Skeletal muscle cell (primary cell): ENCODE data around the gene FGF19.
"Not testable (repeated sequence)": the region's sequence is repeated elsewhere in the genome, so short reads cannot be mapped to it uniquely, and the experiment has no call there.

Experiments
- DNase-seq: peaks from one replicate; pipeline ENCODE4 v3.0.0-alpha.2; 2010; ENCODE audit warnings: low read depth
- H3K4me3 ChIP-seq: 2 replicates; pipeline ENCODE4 v1.5.1; 2011; ENCODE audit warnings: low read depth, mild to moderate bottlenecking, control low read depth, low read length, moderate library complexity

Gene FGF19

DNA sequence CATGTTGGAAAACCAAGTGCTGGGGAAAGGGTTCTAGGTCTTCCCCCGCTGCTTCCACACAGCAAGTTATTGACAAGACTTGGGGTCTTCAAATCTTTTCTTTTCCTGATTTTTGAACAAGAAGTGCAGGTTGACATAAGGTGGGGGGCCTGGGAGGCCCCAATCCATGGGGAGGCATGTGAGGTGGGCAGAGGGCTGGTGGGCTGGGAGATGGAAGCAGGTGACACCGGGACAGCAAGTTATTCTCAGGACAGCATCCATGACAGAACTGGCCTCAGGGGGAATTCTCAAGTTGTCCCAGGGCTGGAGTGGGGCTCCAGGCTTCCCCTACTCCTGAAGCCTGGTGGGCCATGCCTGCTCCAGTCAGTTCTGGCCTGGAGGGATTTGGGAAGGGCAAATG, 5.5 kb downstream of the FGF19 start:
- no peak for DNase-seq
- H3K4me3 ChIP-seq: no peak overlapping the region

DNA sequence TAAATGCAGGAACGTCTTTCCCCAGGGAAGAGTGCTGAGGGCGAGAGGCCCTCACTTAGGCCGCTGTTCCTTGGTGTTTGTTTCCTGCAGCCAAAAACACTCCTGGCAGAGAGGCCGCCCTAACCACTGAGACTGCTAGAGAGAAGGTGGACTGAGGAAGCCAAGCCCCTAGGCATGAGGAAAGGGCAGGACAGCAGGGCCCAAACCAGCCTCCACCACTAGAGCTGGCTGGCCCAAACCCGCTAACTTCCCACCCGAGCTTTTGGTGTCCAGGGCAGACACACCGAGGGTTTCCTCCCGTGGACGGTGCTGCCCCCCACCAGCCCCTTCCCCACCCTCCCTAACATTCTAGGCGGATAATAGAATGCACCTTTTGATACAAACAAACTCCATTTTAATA, 6.0 kb downstream of the FGF19 start:
- no peak for DNase-seq
- no peak overlapping the region for H3K4me3 ChIP-seq

DNA sequence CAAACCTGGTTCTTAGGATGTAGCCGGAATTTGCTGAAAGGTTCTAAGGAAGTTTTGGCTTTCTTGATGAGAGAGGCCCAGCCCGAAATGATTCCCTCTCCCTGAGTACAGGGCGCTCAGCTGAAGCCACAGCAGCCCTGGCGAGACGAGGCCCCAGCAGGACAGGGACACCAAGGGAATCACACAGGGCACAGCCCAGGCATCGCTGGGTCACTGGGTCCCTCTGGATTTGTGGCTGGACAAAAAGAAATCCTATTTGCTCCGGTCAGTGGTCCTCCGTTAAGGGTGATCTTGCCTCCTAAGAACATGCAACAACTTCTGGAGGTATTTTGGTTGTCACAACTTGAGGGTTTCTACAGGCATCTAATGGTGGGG, 6.4 kb downstream of the FGF19 start:
- no peak for DNase-seq

DNA sequence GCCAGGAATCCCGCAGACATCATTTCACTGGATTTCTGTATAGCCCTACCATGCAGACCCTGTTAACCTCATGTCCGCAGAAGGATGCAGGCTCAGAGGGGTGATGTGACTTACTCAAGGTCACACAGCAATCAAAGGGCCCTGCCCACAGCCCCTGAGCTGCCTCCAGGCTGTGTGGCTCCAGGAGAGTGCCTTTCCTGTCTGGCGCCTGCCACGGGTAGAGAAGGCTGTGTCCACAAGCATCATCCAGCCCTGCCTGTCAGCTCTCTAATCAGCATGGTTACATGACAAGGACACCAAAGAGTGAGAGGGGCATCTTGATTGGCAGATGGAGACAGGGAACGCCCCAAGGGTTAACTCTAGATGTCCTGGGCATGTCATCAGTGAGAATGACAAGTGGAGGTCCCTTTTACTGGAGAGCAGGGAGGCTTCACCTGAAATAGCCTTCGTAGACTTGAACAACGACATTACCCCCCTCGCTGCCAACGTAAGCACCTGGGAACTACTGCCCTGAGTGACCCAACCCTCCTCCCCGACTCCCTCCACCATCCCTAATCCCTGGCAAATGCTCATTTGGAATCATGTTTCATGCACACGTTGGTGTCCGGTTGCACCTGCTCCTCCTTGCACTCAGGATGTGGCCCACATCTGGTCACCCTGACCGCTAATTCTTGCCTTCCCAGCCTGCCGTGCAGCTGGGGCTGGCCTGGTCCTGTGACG, 6.9 kb downstream of the FGF19 start:
- no peak overlapping the region for H3K4me3 ChIP-seq
- no peak for DNase-seq

More for the DNA sequence above, 6.4 kb downstream of the FGF19 start:
- no peak overlapping the region for H3K4me3 ChIP-seq

DNA sequence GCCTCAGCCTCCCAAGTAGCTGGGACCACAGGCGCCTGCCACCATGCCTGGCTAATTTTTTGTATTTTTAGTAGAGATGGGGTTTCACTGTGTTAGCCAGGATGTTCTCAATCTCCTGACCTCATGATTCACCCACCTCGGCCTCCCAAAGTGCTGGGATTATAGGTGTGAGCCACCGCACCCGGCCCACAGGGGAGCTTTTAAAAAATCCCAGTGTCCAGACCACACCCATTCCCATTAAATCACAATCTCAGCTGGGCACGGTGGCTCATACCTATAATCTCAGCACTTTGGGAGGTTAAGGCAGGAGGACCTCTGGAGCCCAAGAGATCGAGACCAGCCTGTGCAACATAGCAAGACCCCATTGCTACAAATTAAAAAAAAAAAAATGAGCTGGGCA, 7.8 kb downstream of the FGF19 start:
- not testable (repeated sequence) for DNase-seq, H3K4me3 ChIP-seq

DNA sequence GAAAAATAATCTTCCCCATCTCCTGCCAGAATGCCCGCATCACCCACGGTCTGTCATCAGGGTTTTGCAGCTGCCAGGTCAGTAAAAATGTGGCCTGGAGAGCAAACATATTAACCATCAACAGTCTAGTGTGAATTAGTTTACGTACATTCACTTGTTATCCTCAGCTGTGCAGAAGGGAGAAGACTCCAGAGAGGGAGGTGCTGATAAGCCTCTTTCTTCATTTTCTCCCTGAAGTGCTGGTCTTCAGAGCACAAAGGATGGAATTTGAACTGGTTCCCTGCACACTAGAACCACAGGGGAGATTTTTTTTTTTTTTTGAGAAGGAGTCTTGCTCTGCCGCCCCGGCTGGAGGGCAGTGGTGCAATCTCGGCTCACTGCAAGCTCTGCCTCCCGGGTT, 8.2 kb downstream of the FGF19 start:
- H3K4me3 ChIP-seq: no peak overlapping the region
- no peak for DNase-seq

DNA sequence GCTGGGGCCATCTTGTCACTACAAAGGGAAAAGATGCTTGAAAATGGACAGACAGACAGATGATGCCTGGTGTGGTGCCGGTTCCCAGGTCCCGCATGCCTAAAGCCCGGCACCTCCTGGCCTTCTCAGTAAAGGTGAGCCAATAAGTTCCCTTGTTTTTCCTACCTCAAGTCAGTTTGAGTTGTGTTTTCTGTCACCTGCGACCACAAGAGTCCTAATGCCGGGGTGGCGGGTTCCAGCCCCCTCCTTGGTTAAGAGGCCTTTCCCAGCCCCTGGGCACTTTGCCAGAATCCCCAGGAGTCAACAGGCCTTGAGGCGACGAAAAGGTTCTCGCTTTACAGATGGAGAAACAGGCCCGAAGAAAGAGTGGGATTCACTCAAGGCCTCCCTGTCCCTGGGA, 9.0 kb downstream of the FGF19 start:
- DNase-seq: no peak
- H3K4me3 ChIP-seq: no peak overlapping the region

DNA sequence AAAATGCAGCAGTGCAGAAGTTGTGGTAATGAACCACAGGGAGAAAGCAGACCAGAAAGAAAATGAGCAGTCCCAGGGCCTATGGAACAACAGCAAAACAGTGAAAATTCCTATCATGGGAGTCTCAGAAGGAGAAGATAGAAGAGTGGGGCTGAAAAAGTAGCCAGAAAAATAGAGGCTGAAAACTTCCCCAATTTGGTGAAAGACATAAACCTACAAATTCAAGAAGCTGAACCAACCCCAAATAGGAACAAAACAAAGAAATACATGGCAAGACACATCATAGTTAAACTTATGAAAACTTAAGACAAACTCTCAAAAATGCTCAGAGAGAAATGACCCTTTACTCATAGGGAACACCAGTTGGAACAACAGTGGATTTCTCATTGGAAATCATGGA, 11.4 kb downstream of the FGF19 start:
- no peak overlapping the region for H3K4me3 ChIP-seq
- DNase-seq: no peak

DNA sequence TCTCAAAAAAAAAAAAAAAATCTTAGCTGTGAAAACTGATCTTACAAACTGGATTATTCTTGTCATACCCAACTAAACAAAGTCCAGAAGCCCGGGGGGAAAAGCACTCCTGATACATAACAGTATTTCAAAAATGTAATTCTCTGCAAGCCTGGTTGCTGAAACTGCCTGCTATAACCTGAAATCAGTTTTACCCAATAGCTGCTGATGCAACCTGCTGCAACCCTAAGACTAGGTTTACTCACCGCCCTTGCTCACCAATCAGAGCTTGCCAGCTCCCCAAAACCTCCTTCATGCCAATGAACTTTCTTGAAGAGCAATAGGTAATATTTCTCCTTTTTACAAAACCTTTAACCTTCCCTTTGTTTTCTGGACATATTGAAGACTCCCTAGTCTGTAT, 12.4 kb downstream of the FGF19 start:
- H3K4me3 ChIP-seq: no peak overlapping the region
- no peak for DNase-seq

DNA sequence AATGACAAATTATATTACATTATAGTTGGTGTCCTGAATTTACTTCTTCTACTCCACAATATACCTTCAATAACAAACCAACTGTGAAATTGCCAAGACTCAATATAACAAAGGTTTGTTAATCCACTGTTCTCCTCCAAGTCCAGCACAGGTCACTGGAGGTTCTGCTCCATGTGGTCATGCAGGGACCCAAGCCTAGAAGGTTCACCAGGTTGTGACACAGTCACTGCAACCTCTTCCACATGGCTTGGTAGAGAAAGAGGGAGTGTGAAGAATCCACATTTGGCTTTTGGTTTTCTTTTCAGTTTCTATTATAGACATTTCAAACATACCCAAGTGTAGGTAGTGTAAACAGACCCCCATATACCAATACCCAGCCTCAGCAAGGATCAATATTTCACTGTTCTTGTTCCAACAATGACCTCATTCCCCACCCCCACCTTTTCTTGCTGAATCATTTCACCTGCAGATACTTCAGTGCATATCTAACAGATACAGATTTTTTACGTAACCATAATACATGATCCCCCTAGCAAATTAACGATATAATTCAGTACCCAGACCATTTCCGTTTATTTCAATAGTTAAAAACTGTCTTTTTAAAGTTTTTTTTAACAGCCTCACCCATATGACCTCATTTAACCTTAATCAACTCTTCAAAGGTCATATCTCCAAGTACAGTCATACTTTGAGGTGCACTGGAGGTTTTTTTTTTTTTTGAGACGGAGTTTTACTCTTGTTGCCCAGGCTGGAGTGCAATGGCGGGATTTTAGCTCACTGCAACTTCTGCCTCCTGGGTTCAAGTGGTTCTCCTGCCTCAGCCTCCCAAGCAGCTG, 14.1 kb downstream of the FGF19 start:
- no peak overlapping the region for H3K4me3 ChIP-seq
- DNase-seq: no peak

DNA sequence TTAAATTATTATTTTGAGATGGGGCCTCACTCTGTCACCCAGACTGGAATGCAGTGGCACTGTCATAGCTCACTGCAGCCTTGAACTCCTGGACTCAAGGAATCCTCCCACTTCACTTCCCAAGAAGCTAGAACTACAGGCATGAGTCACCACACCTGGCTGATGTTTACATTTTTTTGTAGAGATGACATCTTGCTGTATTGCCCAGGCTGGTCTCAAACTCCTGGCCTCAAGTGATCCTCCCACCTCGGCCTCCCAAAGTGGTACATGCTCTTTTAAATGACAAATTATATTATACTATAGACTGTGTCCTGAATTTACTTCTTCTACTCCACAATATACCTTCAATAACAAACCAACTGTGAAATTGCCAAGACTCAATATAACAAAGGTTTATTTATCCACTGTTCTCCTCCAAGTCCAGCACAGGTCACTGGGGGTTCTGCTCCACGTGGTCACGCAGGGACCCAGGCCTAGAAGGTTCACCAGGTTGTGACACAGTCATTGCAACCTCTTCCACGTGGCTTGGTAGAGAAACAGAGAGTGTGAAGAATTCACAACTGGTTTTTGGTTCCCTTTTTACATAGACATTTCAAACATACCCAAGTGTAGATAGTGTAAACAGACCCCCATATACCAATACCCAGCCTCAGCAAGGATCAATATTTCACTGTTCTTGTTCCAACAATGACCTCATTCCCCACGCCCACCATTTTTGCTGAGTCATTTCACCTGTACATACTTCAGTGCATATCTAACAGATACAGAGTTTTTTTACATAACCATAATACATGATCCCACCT, 15.7 kb downstream of the FGF19 start:
- DNase-seq, H3K4me3 ChIP-seq: not testable (repeated sequence)

DNA sequence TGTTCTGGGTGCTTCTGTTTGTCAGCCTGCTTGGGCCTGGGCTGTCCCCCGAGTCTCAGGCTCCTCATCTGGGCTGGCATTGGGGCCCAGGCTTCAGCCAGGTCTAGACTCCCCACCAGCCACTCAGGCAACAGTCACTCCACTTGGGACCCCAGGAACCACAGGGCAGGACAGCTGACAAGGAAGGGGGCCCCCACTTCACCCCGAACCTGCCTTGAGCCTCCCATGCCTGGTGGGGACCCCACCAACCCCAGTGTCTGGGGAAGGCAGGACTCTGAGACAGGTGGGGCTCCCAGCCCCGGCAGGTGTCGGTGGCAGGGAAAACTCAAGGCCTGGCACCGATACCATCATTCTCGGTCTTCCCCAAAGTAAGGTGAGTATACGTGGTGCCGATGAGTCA, 17.0 kb downstream of the FGF19 start:
- no peak overlapping the region for H3K4me3 ChIP-seq
- no peak for DNase-seq

DNA sequence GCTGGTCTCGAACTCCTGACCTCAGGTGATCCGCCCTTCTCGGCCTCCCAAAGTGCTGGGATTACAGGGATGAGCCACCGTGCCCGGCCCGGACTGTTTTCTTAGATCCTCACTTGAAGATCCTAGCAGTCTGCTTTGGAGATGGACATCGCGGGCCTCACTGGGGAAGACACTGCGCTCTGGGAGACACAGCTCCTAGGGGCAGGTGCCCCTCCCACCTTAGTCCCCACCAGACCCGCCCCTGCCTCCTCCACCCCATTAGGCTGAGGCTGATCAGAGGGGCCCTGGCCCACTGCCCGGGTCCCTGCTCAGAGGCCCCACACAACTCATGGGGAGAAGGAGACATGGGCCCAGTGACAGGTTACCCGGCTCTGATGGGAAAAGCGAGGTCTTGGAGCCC, 17.4 kb downstream of the FGF19 start:
- no peak for DNase-seq
- no peak overlapping the region for H3K4me3 ChIP-seq

DNA sequence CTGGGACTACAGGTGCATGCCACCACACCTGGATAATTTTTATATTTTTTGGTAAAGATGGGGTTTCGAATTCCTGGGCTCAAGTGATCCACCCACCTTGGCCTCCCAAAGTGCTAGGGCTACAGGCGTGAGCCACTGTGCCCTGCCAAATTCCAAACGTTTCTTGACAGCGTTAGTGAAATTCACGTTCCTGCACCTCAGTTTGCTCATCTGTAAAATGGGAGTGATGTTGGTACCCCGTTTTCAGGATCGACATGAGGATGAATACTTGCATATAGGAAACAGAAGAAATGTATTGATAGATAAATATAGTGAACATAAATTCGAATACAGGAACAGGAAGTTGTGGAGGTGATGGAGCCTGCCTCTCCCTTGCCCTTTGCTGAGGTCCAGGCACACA, 18.5 kb downstream of the FGF19 start:
- H3K4me3 ChIP-seq: no peak overlapping the region
- no peak for DNase-seq

DNA sequence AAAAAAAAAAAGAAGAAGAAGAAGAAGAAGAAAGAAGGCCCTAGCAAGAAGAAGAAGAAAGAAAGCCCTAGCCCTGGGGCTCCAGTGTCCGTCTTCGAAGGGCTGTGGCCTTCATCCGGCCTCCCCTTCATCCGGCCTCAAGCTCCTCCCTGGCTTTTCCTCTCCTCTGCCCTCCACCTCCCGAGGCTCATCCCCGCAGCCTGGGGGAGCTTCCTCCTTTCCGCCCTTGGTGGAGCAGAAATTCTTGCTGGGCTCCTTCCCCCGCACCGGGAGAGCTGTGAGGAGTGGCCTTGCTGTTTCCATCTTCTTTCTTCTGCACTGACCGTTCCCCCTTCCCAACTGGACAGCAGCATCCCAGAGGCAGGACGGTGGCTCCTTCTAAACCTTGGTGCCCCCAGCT, 19.2 kb downstream of the FGF19 start:
- DNase-seq: no peak
- no peak overlapping the region for H3K4me3 ChIP-seq

DNA sequence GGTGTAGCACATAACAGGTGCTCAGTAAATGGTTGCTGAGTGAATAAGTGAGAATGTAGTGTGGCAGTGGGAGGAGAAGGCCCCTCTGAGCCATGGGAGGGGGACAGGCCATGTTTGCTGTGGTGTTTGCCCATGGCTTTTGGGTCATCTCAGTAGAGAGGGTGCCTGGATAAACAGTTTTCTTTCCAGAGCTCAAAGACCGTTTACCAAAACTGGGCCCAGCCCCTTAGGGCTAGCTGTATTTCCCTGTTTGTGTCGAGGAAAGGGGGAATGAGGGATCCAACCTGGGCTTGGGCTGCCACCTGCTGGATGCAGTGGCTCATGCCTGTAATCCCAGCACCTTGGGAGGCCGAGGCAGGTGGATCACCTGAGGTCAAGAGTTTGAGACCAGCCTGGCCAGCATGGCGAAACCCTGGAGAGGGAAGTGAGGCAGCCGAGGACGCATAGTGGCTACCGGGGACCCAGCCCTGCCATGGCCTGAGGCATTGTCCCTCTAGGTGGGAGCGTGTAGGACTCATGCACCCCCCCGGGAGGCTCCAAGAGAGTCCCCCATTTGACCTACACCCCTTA, 20.0 kb downstream of the FGF19 start:
- no peak for DNase-seq
- no peak overlapping the region for H3K4me3 ChIP-seq

DNA sequence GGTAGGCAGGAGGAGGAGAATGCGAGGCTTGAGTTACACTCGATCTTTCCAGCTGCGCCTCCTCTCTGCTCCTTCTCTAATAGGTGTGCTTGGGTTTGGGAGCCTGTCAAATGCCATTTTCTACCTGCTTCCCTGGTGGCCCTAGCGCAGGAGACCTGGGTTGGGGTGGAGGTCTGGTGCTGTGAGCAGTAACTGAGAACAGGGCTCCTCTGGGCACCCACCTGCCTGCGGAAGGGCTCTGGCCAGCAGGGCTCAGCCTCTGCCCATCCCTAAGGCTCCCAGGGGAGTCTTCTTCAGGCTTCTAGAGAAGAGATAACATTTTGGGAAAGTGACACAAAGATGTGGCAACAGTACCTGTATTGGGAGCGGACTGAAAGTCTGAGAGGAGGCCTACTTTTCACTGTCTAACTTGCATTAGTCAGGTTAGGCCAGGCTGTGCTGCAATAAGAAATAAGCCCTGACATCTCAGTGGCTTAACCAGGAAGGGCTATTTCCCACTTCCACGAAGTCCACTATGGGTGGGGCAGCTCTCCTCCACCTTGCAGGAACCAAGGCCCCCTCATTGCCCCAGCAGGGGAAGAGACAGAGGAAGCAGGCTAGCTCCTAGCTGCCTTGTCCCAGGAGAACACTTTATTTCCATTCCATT, 21.0 kb downstream of the FGF19 start:
- DNase-seq: no peak
- no peak overlapping the region for H3K4me3 ChIP-seq

DNA sequence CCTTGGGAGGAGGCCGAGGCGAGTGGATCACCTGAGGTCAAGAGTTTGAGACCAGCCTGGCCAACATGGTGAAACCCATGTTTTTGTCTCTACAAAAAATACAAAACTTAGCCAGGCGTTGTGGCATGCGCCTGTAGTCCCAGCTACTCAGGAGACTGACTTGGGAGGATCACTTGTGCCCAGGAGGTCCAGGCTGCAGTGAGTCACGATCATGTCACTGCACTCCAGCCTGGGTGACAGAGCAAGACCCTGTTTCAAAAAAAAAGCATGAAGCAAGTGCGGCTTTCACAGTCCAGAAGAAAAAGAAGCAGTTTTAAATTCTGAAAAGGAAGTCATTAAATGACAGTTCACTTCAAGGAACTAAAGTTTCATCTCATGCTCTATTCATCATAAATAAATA, 21.6 kb downstream of the FGF19 start:
- DNase-seq: no peak
- no peak overlapping the region for H3K4me3 ChIP-seq

DNA sequence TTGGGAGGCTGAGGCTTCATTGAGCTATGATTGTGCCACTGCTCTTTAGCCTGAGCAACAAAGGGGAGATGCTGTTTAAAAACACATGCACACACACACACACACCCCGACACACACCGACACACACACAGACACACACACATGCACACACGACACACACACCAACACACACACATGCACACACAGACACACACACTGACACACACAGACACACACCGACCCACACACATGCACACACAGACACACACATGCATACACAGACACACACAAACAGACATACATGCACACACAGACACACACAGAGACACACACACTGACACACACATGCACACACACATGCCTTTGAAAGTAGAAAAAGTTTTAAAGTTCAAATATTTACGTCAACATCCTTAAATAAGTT, 23.1 kb downstream of the FGF19 start:
- no peak overlapping the region for H3K4me3 ChIP-seq
- no peak for DNase-seq

DNA sequence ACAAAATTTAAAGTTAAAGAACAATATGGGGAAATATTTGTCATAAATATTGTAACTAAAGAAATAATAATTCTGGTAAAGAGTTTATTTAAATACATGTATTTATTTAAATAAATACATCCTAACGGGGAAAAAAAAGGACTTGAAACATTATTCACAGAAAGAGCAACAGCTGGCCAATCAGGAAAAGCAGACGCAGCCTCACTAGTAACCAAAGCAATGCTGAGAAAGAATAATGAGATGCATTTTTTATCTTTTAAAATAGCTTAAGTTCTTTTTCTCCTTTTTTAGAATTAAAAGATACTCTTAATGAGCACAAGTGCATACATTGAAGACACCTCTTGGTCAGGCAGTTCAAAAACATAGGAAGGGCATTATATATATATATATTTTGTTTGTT, 26.1 kb downstream of the FGF19 start:
- no peak for DNase-seq

More for the DNA sequence above, 26.1 kb downstream of the FGF19 start:
- H3K4me3 ChIP-seq: no peak overlapping the region
